ENCODE results near the gene SLC22A1. TPM values are rescaled to one million over a fixed set of nuclear protein-coding genes. Genes with fewer than 3 reads are reported as not detected.

SLC22A1 gene
- total RNA-seq, 2 experiments from 2014 or later: 0.31 to 1.1 TPM

GRCh38 chr6:160078883-160079685, 42.5 kb upstream of the SLC22A1 start:
- Mint-ChIP-seq H3K4me3 (no peak overlapping the region), H3K27ac (no peak overlapping the region), H3K4me1 (ENCODE audit: low read depth) (no peaks in the 10 kb centered on the region), H3K36me3 (ENCODE audit: low read depth) (peaks cover 58% of the 10 kb centered on the region), H3K27me3 (no peaks in the 10 kb centered on the region), H3K9me3 (no peaks in the 10 kb centered on the region)
- ATAC-seq (no peak), DNase-seq (no peak)
- TF ChIP-seq CTCF (IDR thresholded peaks at IDR 0.05): no peak
- ChIA-PET CTCF (no interaction called here), POLR2A (interaction anchor here (1.5 kb wide), 1 partner anchor 10 kb away, joined by 3 read pairs; no protein-coding TSS in a partner anchor)
- intact Hi-C loops (cut with micrococcal nuclease): no loop called here

- no peak for TF ChIP-seq CTCF (IDR thresholded peaks at IDR 0.05)
- H3K27me3 Mint-ChIP-seq: no peaks in the 10 kb centered on the region
- ChIA-PET CTCF (no interaction called here), POLR2A (no interaction called here)
- no peak overlapping the region for H3K4me3 Mint-ChIP-seq
- no peak for DNase-seq
- no peaks in the 10 kb centered on the region for H3K4me1 Mint-ChIP-seq (ENCODE audit: low read depth)
- H3K27ac Mint-ChIP-seq: no peak overlapping the region
- peaks cover 59% of the 10 kb centered on the region for H3K36me3 Mint-ChIP-seq (ENCODE audit: low read depth)
- ATAC-seq: no peak
- intact Hi-C loops (cut with micrococcal nuclease): no loop called here
- no peaks in the 10 kb centered on the region for H3K9me3 Mint-ChIP-seq
These were observed 42.0 kb upstream of the SLC22A1 start for GRCh38 chr6:160079686-160080043.

GRCh38 chr6:160080097-160080496, 41.5 kb upstream of the SLC22A1 start:
- TF ChIP-seq CTCF (IDR thresholded peaks at IDR 0.05): no peak
- intact Hi-C loops (cut with micrococcal nuclease): no loop called here
- Mint-ChIP-seq H3K27ac (no peak overlapping the region), H3K9me3 (no peaks in the 10 kb centered on the region), H3K36me3 (ENCODE audit: low read depth) (peaks cover 59% of the 10 kb centered on the region), H3K4me3 (no peak overlapping the region), H3K4me1 (ENCODE audit: low read depth) (no peaks in the 10 kb centered on the region), H3K27me3 (no peaks in the 10 kb centered on the region)
- ChIA-PET CTCF (no interaction called here), POLR2A (no interaction called here)
- ATAC-seq: no peak
- no peak for DNase-seq

GRCh38 chr6:160081398-160081797, 40.2 kb upstream of the SLC22A1 start:
- ChIA-PET POLR2A (no interaction called here), CTCF (no interaction called here)
- ATAC-seq (no peak), DNase-seq (no peak)
- intact Hi-C loops (cut with micrococcal nuclease): no loop called here
- Mint-ChIP-seq H3K9me3 (no peaks in the 10 kb centered on the region), H3K36me3 (ENCODE audit: low read depth) (peaks cover 65% of the 10 kb centered on the region), H3K27ac (no peak overlapping the region), H3K27me3 (no peaks in the 10 kb centered on the region), H3K4me3 (no peak overlapping the region), H3K4me1 (ENCODE audit: low read depth) (peaks cover 7% of the 10 kb centered on the region)
- no peak for TF ChIP-seq CTCF (IDR thresholded peaks at IDR 0.05)

GRCh38 chr6:160082627-160083026, 39.0 kb upstream of the SLC22A1 start:
- POLR2A ChIA-PET: no interaction called here
- intact Hi-C loops (cut with micrococcal nuclease): no loop called here
- no peaks in the 10 kb centered on the region for H3K27me3 Mint-ChIP-seq
- no peak for ATAC-seq
- H3K4me1 Mint-ChIP-seq (ENCODE audit: low read depth): peaks cover 16% of the 10 kb centered on the region
- TF ChIP-seq CTCF (IDR thresholded peaks at IDR 0.05): no peak
- H3K27ac Mint-ChIP-seq: no peak overlapping the region
- CTCF ChIA-PET: no interaction called here
- no peak for DNase-seq
- no peaks in the 10 kb centered on the region for H3K9me3 Mint-ChIP-seq
- H3K36me3 Mint-ChIP-seq (ENCODE audit: low read depth): peaks cover 65% of the 10 kb centered on the region
- H3K4me3 Mint-ChIP-seq: no peak overlapping the region

Data from activated CD8-positive, alpha-beta T cell treated with anti-CD3 and anti-CD28 coated beads for 36 hours (primary cell).